Erythroblast (primary cell): ENCODE measurements around the gene COL5A2.

Source experiments
- GATA1 ChIP-seq: IDR thresholded peaks from 2 replicates; pipeline ENCODE4 v1.6.1; 2011; ENCODE audit warnings: low read depth, mild to moderate bottlenecking, control low read depth, low read length, moderate library complexity
- POLR2A ChIP-seq: IDR thresholded peaks from 2 replicates; pipeline ENCODE4 v1.6.1; 2011; ENCODE audit warnings: mild to moderate bottlenecking, low read length

GRCh38 chr2:189226017-189226416, 46.5 kb upstream of the COL5A2 start:
- no peak for TF ChIP-seq POLR2A
- TF ChIP-seq GATA1, result no peak
